ENCODE data around the gene GRB2. TPM values are rescaled to one million over a fixed set of nuclear protein-coding genes. Genes with fewer than 3 reads are reported as not detected.

GRB2 gene
- 88.0 to 94.9 TPM (median 92.0 TPM) in 5 replicates for total RNA-seq (2022; extraction: Qiagen RNA extraction)

GRCh38 chr17:75405365-75406221 is at the start of gene GRB2:
Gene GRB2, minus strand, starts transcription at chr17:75405678. Its CDS starts 12,050 bp downstream, at chr17:75393628.

GRCh38 chr17:75289115-75289831 is 116.2 kb downstream of the GRB2 start, which contains the start of gene SLC25A19:
Gene SLC25A19, minus strand, starts transcription at chr17:75289433. Its CDS starts 2,669 bp downstream, at chr17:75286764.

GRCh38 chr17:75270966-75271232 is 134.6 kb downstream of the GRB2 start, which contains the start of gene MIF4GD:
Gene MIF4GD, minus strand, starts transcription at chr17:75271231. Its CDS starts 1,036 bp downstream, at chr17:75270195.

Other genes with a start within 250 kb of the GRB2 start
- gene SUMO2, start 222.7 kb downstream of the GRB2 start, total RNA-seq (2022; extraction: Qiagen RNA extraction): 311 to 373 TPM (median 352 TPM) in 5 replicates
- 90.5 to 105 TPM (median 96.6 TPM) in 5 replicates for gene NUP85, start 200.0 kb downstream of the GRB2 start, total RNA-seq (2022; extraction: Qiagen RNA extraction)
- gene GGA3, start 144.1 kb downstream of the GRB2 start, total RNA-seq (2022; extraction: Qiagen RNA extraction): 24.1 to 29.9 TPM (median 26.3 TPM) in 5 replicates
- 155 to 180 TPM (median 169 TPM) in 5 replicates for gene MRPS7, start 143.8 kb downstream of the GRB2 start, total RNA-seq (2022; extraction: Qiagen RNA extraction)
- 35.3 to 40.6 TPM (median 38.8 TPM) in 5 replicates for gene MIF4GD, start 134.4 kb downstream of the GRB2 start, total RNA-seq (2022; extraction: Qiagen RNA extraction)
- gene SLC25A19, start 116.2 kb downstream of the GRB2 start, total RNA-seq (2022; extraction: Qiagen RNA extraction): 15.5 to 19.3 TPM (median 17.8 TPM) in 5 replicates
- gene TMEM94, start 51.0 kb upstream of the GRB2 start, total RNA-seq (2022; extraction: Qiagen RNA extraction): 41.6 to 50.3 TPM (median 45.7 TPM) in 5 replicates
- gene CASKIN2, start 109.9 kb upstream of the GRB2 start, total RNA-seq (2022; extraction: Qiagen RNA extraction): 8.1 to 13.8 TPM (median 10.4 TPM) in 5 replicates
- gene TSEN54, start 110.8 kb upstream of the GRB2 start, total RNA-seq (2022; extraction: Qiagen RNA extraction): 25.9 to 44.4 TPM (median 42.7 TPM) in 5 replicates
- gene LLGL2, start 120.0 kb upstream of the GRB2 start, total RNA-seq (2022; extraction: Qiagen RNA extraction): 19.3 to 34.5 TPM (median 33.6 TPM) in 5 replicates
- 28.6 to 53.5 TPM (median 47.2 TPM) in 5 replicates for gene MYO15B, start 182.1 kb upstream of the GRB2 start, total RNA-seq (2022; extraction: Qiagen RNA extraction)
- gene SMIM5, start 227.8 kb upstream of the GRB2 start, total RNA-seq (2022; extraction: Qiagen RNA extraction): 0.76 to 1.1 TPM (median 1.0 TPM) in 5 replicates

Measured in A549 treated with AZD2906 at 1 μM for 4 hours (cell line).